HG03097 (cell line): ENCODE results near the gene IGFL1.
"Not testable (repeated sequence)": the region's sequence is repeated elsewhere in the genome, so short reads cannot be mapped to it uniquely, and the experiment has no call there.

Experiments used
- ATAC-seq: cut with Tn5 transposase; IDR thresholded peaks from one replicate; pipeline ENCODE4 v1.9.1; 2021; ENCODE audit not compliant: unreplicated experiment, low FRiP score

IGFL1 gene

GRCh38 chr19:46201454-46202310 lies 27.9 kb upstream of the IGFL1 start:
- no peak for ATAC-seq

- no peak for ATAC-seq
Observed at GRCh38 chr19:46202426-46202825, 27.1 kb upstream of the IGFL1 start.

GRCh38 chr19:46202872-46203860 lies 26.4 kb upstream of the IGFL1 start:
- ATAC-seq = no peak

- no peak for ATAC-seq
Observed at GRCh38 chr19:46204008-46204407, 25.5 kb upstream of the IGFL1 start.

GRCh38 chr19:46205183-46205984 lies 24.2 kb upstream of the IGFL1 start:
- ATAC-seq = no peak

- ATAC-seq = no peak
Observed at GRCh38 chr19:46206176-46206575, 23.4 kb upstream of the IGFL1 start.

GRCh38 chr19:46206682-46207081 lies 22.9 kb upstream of the IGFL1 start:
- no peak for ATAC-seq

GRCh38 chr19:46207858-46208257 lies 21.7 kb upstream of the IGFL1 start:
- ATAC-seq = not testable (repeated sequence)

GRCh38 chr19:46209051-46209450 lies 20.5 kb upstream of the IGFL1 start:
- ATAC-seq = no peak

GRCh38 chr19:46209472-46209871 lies 20.1 kb upstream of the IGFL1 start:
- ATAC-seq = no peak

GRCh38 chr19:46210669-46211068 lies 18.9 kb upstream of the IGFL1 start:
- ATAC-seq = no peak

GRCh38 chr19:46211201-46211881 lies 18.2 kb upstream of the IGFL1 start:
- no peak for ATAC-seq

- not testable (repeated sequence) for ATAC-seq
Observed at GRCh38 chr19:46212592-46212991, 16.9 kb upstream of the IGFL1 start.

- ATAC-seq = no peak
Observed at GRCh38 chr19:46213156-46213555, 16.4 kb upstream of the IGFL1 start.

- no peak for ATAC-seq
Observed at GRCh38 chr19:46213806-46214205, 15.7 kb upstream of the IGFL1 start.

- no peak for ATAC-seq
Observed at GRCh38 chr19:46216612-46217011, 12.9 kb upstream of the IGFL1 start.

GRCh38 chr19:46217476-46217875 lies 12.1 kb upstream of the IGFL1 start:
- ATAC-seq = no peak

- no peak for ATAC-seq
Observed at GRCh38 chr19:46218160-46218559, 11.4 kb upstream of the IGFL1 start.

- no peak for ATAC-seq
Observed at GRCh38 chr19:46220038-46220615, 9.4 kb upstream of the IGFL1 start.

GRCh38 chr19:46221152-46221551 lies 8.4 kb upstream of the IGFL1 start:
- ATAC-seq = no peak
